Measurements from ENCODE around the gene FBXO45. TPM values are rescaled to one million over a fixed set of nuclear protein-coding genes. Genes with fewer than 3 reads are reported as not detected.
"Not testable (repeated sequence)": the region's sequence is repeated elsewhere in the genome, so short reads cannot be mapped to it uniquely, and the experiment has no call there.

FBXO45 gene
- total and polyA plus RNA-seq, 2 experiments from 2014 or later = 6.8 to 12.2 TPM

GRCh38 chr3:196590279-196590678, 21.8 kb downstream of the FBXO45 start:
- Histone ChIP-seq H3K27ac (no peak overlapping the region), H3K4me2 (no peak overlapping the region), H3K79me2 (no peaks in the 10 kb centered on the region), H3K9me2 (replicated peaks; ENCODE audit: insufficient read depth) (no peaks in the 10 kb centered on the region), H3K27me3 (no peaks in the 10 kb centered on the region), H3K4me1 (ENCODE audit: insufficient read depth) (no peaks in the 10 kb centered on the region), H3K4me3 (no peak overlapping the region), H3K36me3 (replicated peaks; ENCODE audit: insufficient read depth, low read depth) (no peaks in the 10 kb centered on the region), H2AFZ (no peak overlapping the region), H3K9me3 (ENCODE audit: low read depth) (no peaks in the 10 kb centered on the region), H4K20me1 (ENCODE audit: insufficient read depth, poor library complexity, severe bottlenecking) (no peaks in the 10 kb centered on the region)
- 82% methylated on average over 5 of the region's 5 CpGs for WGBS (ENCODE audit: low lambda C conversion rate, missing lambda C conversion rate)
- TF ChIP-seq EZH2phosphoT487 (IDR thresholded peaks at IDR 0.05; ENCODE audit: low read depth, severe bottlenecking, unreplicated experiment) (no peak), EZH2 (IDR thresholded peaks at IDR 0.05; ENCODE audit: borderline replicate concordance) (no peak), CTCF (IDR thresholded peaks at IDR 0.05; ENCODE audit: poor library complexity) (no peak)
- DNase-seq (ENCODE audit: low spot score) = no peak

- WGBS (ENCODE audit: low lambda C conversion rate, missing lambda C conversion rate) = 47% methylated on average over 5 of the region's 5 CpGs
- no peaks in the 10 kb centered on the region for H3K4me1 ChIP-seq (ENCODE audit: insufficient read depth)
- no peaks in the 10 kb centered on the region for H3K27me3 ChIP-seq
- no peaks in the 10 kb centered on the region for H3K9me2 ChIP-seq (replicated peaks; ENCODE audit: insufficient read depth)
- no peak overlapping the region for H2AFZ ChIP-seq
- H4K20me1 ChIP-seq (ENCODE audit: insufficient read depth, poor library complexity, severe bottlenecking) = no peaks in the 10 kb centered on the region
- H3K27ac ChIP-seq = no peak overlapping the region
- H3K9me3 ChIP-seq (ENCODE audit: low read depth) = no peaks in the 10 kb centered on the region
- no peaks in the 10 kb centered on the region for H3K36me3 ChIP-seq (replicated peaks; ENCODE audit: insufficient read depth, low read depth)
- no peak for DNase-seq (ENCODE audit: low spot score)
- H3K4me3 ChIP-seq = no peak overlapping the region
- H3K79me2 ChIP-seq = no peaks in the 10 kb centered on the region
- H3K4me2 ChIP-seq = peak overlapping the region; percentile 14
- TF ChIP-seq EZH2 (IDR thresholded peaks at IDR 0.05; ENCODE audit: borderline replicate concordance) (no peak), EZH2phosphoT487 (IDR thresholded peaks at IDR 0.05; ENCODE audit: low read depth, severe bottlenecking, unreplicated experiment) (no peak), CTCF (IDR thresholded peaks at IDR 0.05; ENCODE audit: poor library complexity) (no peak)
These were observed 27.9 kb downstream of the FBXO45 start for GRCh38 chr3:196596355-196596754.

- WGBS (ENCODE audit: low lambda C conversion rate, missing lambda C conversion rate) = 70% methylated on average over 25 of the region's 25 CpGs
- not testable (repeated sequence) for H3K9me3 ChIP-seq (ENCODE audit: low read depth); H2AFZ ChIP-seq; H3K9me2 ChIP-seq (replicated peaks; ENCODE audit: insufficient read depth); DNase-seq (ENCODE audit: low spot score); H3K4me3 ChIP-seq; H3K36me3 ChIP-seq (replicated peaks; ENCODE audit: insufficient read depth, low read depth); H4K20me1 ChIP-seq (ENCODE audit: insufficient read depth, poor library complexity, severe bottlenecking); H3K27ac ChIP-seq; H3K79me2 ChIP-seq; H3K27me3 ChIP-seq; H3K4me1 ChIP-seq (ENCODE audit: insufficient read depth)
- peak overlapping the region; percentile 32 for H3K4me2 ChIP-seq
These were observed 29.7 kb downstream of the FBXO45 start for GRCh38 chr3:196597971-196598733.

- no peak overlapping the region for H2AFZ ChIP-seq
- WGBS (ENCODE audit: low lambda C conversion rate, missing lambda C conversion rate) = 70% methylated on average over 5 of the region's 5 CpGs
- no peaks in the 10 kb centered on the region for H4K20me1 ChIP-seq (ENCODE audit: insufficient read depth, poor library complexity, severe bottlenecking)
- H3K9me2 ChIP-seq (replicated peaks; ENCODE audit: insufficient read depth) = no peaks in the 10 kb centered on the region
- no peaks in the 10 kb centered on the region for H3K9me3 ChIP-seq (ENCODE audit: low read depth)
- H3K36me3 ChIP-seq (replicated peaks; ENCODE audit: insufficient read depth, low read depth) = no peaks in the 10 kb centered on the region
- no peaks in the 10 kb centered on the region for H3K27me3 ChIP-seq
- H3K4me2 ChIP-seq = no peak overlapping the region
- no peak for DNase-seq (ENCODE audit: low spot score)
- H3K79me2 ChIP-seq = no peaks in the 10 kb centered on the region
- no peak for TF ChIP-seq EZH2 (IDR thresholded peaks at IDR 0.05; ENCODE audit: borderline replicate concordance)
- no peak for TF ChIP-seq CTCF (IDR thresholded peaks at IDR 0.05; ENCODE audit: poor library complexity)
- TF ChIP-seq EZH2phosphoT487 (IDR thresholded peaks at IDR 0.05; ENCODE audit: low read depth, severe bottlenecking, unreplicated experiment) = no peak
- no peaks in the 10 kb centered on the region for H3K4me1 ChIP-seq (ENCODE audit: insufficient read depth)
- no peak overlapping the region for H3K4me3 ChIP-seq
- H3K27ac ChIP-seq = no peak overlapping the region
These were observed 31.3 kb downstream of the FBXO45 start for GRCh38 chr3:196599734-196600128.
